Karpas-422 (cell line): ENCODE measurements around the gene GPC1. TPM values are rescaled to one million over a fixed set of nuclear protein-coding genes. Genes with fewer than 3 reads are reported as not detected.
A peak's percentile ranks its signal among the peaks of the same experiment; 100 is the strongest.
"Not testable (repeated sequence)": the region's sequence is repeated elsewhere in the genome, so short reads cannot be mapped to it uniquely, and the experiment has no call there.

Experiments
- DNase-seq: peaks from one replicate; pipeline ENCODE4 v3.0.0-alpha.2; 2015
- H2AFZ ChIP-seq: fragments of 200-600 bp; sonication (generic); 2 replicates; pipeline ENCODE4 v1.6.1; 2014; ENCODE audit warnings: antibody characterized with exemption, low read length, mixed read lengths
- H3K27ac ChIP-seq: fragments of 200-600 bp; sonication (generic); 2 replicates; pipeline ENCODE4 v1.5.1; 2014; ENCODE audit warnings: mild to moderate bottlenecking, low read length, moderate library complexity
- H3K27me3 ChIP-seq: fragments of 200-600 bp; sonication (generic); 2 replicates; pipeline ENCODE4 v1.6.1; 2014; ENCODE audit warnings: low read length, mixed read lengths
- H3K36me3 ChIP-seq: fragments of 200-600 bp; sonication (generic); 2 replicates; pipeline ENCODE4 v1.6.1; 2014; ENCODE audit warnings: low read length, mixed read lengths; ENCODE audit not compliant: insufficient read depth
- H3K4me1 ChIP-seq: fragments of 200-600 bp; sonication (generic); 2 replicates; pipeline ENCODE4 v1.6.1; 2014; ENCODE audit warnings: mild to moderate bottlenecking, low read length, mixed read lengths
- H3K4me2 ChIP-seq: fragments of 200-600 bp; sonication (generic); 2 replicates; pipeline ENCODE4 v1.6.1; 2014; ENCODE audit warnings: low read length, low read depth, mild to moderate bottlenecking; ENCODE audit not compliant: poor library complexity, severe bottlenecking
- H3K4me3 ChIP-seq: fragments of 200-600 bp; sonication (generic); 2 replicates; pipeline ENCODE4 v1.5.1; 2014; ENCODE audit warnings: mild to moderate bottlenecking, antibody characterized with exemption, low read length, mixed read lengths
- H3K79me2 ChIP-seq: fragments of 200-600 bp; sonication (generic); 2 replicates; pipeline ENCODE4 v1.6.1; 2014; ENCODE audit warnings: mild to moderate bottlenecking, low read length, mixed read lengths
- H3K9ac ChIP-seq: fragments of 200-600 bp; sonication (generic); 2 replicates; pipeline ENCODE4 v1.6.0; 2014; ENCODE audit warnings: low read length
- H3K9me2 ChIP-seq: fragments of 200-600 bp; sonication (generic), shearing (Covaris generic); replicated peaks from 2 replicates; pipeline ENCODE4 v1.6.0; 2014; ENCODE audit warnings: mild to moderate bottlenecking, low read length, moderate library complexity; ENCODE audit not compliant: insufficient read depth
- H3K9me3 ChIP-seq: fragments of 300-700, 200-600 bp; sonication (generic); 2 replicates; pipeline ENCODE4 v1.6.1; 2014; ENCODE audit warnings: low read length, mixed read lengths
- H4K20me1 ChIP-seq: fragments of 200-600 bp; sonication (generic); 2 replicates; pipeline ENCODE4 v1.6.1; 2014; ENCODE audit warnings: mild to moderate bottlenecking, antibody characterized with exemption, low read length, low read depth; ENCODE audit not compliant: insufficient read depth
- total RNA-seq: library from RNA; depleted of rRNA; stranded (reverse); fragments of >200 nt; shearing (Covaris generic); gene quantifications from 2 replicates; pipeline ENCODE4 v1.2.3, GENCODE V29; 2014; ENCODE audit warnings: low replicate concordance; rRNA removed

Gene GPC1, protein sequence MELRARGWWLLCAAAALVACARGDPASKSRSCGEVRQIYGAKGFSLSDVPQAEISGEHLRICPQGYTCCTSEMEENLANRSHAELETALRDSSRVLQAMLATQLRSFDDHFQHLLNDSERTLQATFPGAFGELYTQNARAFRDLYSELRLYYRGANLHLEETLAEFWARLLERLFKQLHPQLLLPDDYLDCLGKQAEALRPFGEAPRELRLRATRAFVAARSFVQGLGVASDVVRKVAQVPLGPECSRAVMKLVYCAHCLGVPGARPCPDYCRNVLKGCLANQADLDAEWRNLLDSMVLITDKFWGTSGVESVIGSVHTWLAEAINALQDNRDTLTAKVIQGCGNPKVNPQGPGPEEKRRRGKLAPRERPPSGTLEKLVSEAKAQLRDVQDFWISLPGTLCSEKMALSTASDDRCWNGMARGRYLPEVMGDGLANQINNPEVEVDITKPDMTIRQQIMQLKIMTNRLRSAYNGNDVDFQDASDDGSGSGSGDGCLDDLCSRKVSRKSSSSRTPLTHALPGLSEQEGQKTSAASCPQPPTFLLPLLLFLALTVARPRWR
- 0.60 and 0.87 TPM in 2 replicates for total RNA-seq

DNA sequence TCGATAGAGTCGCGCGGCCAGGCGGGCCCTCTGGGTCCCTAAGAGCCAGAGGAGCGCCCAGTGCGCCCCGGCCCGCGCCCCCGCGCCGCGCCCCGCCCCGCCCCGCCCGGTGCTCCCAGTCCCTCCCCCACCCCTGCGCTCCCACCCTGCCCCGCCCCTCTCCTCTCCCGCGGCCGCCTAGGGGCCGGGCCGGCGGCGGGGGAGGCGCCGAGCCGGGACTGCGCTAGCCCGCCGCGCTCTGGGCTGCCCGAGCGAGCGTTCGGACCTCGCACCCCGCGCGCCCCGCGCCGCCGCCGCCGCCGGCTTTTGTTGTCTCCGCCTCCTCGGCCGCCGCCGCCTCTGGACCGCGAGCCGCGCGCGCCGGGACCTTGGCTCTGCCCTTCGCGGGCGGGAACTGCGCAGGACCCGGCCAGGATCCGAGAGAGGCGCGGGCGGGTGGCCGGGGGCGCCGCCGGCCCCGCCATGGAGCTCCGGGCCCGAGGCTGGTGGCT, at the start of gene GPC1:
Gene GPC1, plus strand, starts transcription at position 207 of the 491 bp plus-strand sequence. Its CDS starts 256 bp downstream, at position 463.
- peaks cover 9% of the 10 kb centered on the region for H3K4me1 ChIP-seq
- H4K20me1 ChIP-seq: no peaks in the 10 kb centered on the region
- peak within 1 kb of the TSS; percentile 99 for H3K4me2 ChIP-seq
- H3K27ac ChIP-seq: no peak within 1 kb of the TSS
- no peaks in the 10 kb centered on the region for H3K36me3 ChIP-seq
- H2AFZ ChIP-seq: peak within 1 kb of the TSS; percentile 95
- H3K9me2 ChIP-seq: no peaks in the 10 kb centered on the region
- H3K9ac ChIP-seq: peak within 1 kb of the TSS; percentile 82
- peak; percentile 85 for DNase-seq
- H3K27me3 ChIP-seq: no peaks in the 10 kb centered on the region
- H3K4me3 ChIP-seq: peak within 1 kb of the TSS; percentile 81
- no peaks in the 10 kb centered on the region for H3K9me3 ChIP-seq
- H3K79me2 ChIP-seq: no peaks in the 10 kb centered on the region

DNA sequence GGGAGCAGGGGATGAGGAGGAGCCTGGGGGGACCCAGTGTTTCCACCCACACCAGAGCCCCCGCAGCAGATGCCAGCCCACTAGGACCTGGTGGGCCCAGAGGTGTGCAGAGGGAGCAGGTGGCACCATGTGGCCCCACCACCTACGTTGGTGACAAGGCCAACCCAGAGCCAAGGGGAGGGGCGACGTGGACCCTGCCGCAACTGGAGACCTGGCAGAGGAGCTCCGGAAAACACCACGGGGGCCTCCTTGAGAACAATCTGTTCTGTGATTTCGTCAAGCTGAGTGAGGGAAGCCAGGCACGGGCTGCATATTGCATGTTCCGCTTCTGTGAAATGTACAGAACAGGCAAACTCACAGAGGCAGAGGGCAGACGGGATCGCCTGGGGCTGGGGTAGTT, 49.1 kb upstream of the GPC1 start:
- H3K9ac ChIP-seq: no peak overlapping the region
- H4K20me1 ChIP-seq: no peaks in the 10 kb centered on the region
- H3K79me2 ChIP-seq: no peaks in the 10 kb centered on the region
- H3K9me3 ChIP-seq: no peaks in the 10 kb centered on the region
- H3K4me3 ChIP-seq: no peak overlapping the region
- no peaks in the 10 kb centered on the region for H3K36me3 ChIP-seq
- no peak for DNase-seq
- H3K4me2 ChIP-seq: no peak overlapping the region
- H3K27me3 ChIP-seq: no peaks in the 10 kb centered on the region
- H3K27ac ChIP-seq: no peak overlapping the region
- no peaks in the 10 kb centered on the region for H3K9me2 ChIP-seq
- H2AFZ ChIP-seq: no peak overlapping the region
- no peaks in the 10 kb centered on the region for H3K4me1 ChIP-seq

DNA sequence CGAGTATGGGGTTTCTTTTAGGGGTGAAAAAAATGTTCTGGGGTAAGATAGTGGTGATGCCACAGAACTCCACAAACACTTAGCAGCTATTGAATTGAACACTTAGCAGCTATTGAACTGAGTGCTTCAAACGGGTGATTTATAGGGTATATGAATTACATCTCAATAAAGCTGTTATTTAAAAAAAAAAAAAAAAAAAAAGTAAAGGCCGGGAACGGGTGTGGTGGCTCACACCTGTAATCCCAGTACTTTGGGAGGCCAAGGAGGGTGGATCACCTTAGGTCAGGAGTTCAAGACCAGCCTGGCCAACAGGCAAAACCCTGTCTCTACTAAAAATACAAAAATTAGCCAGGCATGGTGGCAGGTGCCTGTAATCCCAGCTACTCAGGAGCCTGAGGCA, 48.7 kb upstream of the GPC1 start:
- not testable (repeated sequence) for DNase-seq, H3K9me3 ChIP-seq, H3K36me3 ChIP-seq, H3K9ac ChIP-seq, H3K27ac ChIP-seq, H2AFZ ChIP-seq, H3K4me2 ChIP-seq, H3K79me2 ChIP-seq, H3K4me1 ChIP-seq, H3K9me2 ChIP-seq, H3K4me3 ChIP-seq, H3K27me3 ChIP-seq, H4K20me1 ChIP-seq

DNA sequence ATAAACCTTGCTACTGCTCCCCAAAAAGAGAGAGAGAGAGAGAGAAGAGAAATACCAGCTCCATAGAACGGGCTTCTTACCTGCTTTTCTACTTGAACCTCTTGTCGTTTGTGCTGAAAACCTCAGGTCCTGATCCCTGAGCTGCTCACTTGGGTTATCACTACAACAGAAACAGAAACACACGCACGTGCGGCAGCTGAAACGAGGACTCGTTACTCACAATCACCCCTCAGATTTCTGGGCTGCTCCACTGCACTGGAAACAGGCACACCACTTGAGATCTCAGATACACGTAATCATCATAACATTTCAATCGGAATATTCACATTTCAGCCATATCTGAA, 48.2 kb upstream of the GPC1 start:
- no peaks in the 10 kb centered on the region for H3K9me2 ChIP-seq
- no peaks in the 10 kb centered on the region for H3K9me3 ChIP-seq
- no peaks in the 10 kb centered on the region for H3K79me2 ChIP-seq
- no peak overlapping the region for H3K9ac ChIP-seq
- no peak overlapping the region for H2AFZ ChIP-seq
- no peak overlapping the region for H3K27ac ChIP-seq
- no peaks in the 10 kb centered on the region for H3K36me3 ChIP-seq
- no peaks in the 10 kb centered on the region for H3K27me3 ChIP-seq
- H4K20me1 ChIP-seq: no peaks in the 10 kb centered on the region
- DNase-seq: no peak
- no peak overlapping the region for H3K4me2 ChIP-seq
- H3K4me3 ChIP-seq: no peak overlapping the region
- no peaks in the 10 kb centered on the region for H3K4me1 ChIP-seq

DNA sequence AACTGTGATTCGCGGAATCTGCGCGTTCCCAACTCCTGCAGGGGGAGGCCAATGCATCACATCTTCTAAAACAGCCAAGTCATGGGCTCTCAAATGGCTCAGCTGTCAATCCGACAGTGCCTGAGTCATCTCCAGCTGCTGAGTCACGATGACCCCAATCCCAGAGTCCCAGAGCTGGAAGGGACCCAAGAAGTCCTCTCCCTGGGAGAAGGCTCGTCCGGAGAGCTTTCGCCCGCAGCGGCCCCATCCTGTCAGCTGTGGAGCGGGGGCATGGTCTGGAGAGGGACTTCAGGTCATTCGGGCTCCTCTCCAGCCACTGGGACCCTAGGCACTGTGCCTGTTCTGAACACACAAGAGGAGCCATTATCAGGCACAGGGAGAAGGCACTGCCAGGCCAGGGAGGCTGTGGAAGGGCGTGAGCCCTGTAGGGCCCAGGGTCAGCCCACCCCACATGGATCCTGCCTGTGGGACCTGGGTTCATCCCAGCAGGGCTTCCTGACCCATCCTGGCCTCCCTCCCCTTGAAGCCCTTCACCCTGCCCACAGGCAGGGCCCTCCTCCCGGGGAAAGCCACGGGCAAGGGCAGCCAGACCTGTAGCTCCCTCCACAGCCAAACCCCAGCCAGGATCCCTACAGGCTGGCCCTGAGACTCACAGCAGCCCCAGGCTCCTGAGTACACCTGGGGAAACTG, 47.6 kb upstream of the GPC1 start:
- H3K9ac ChIP-seq: no peak overlapping the region
- H3K4me1 ChIP-seq: no peaks in the 10 kb centered on the region
- no peak for DNase-seq
- no peaks in the 10 kb centered on the region for H3K9me3 ChIP-seq
- no peaks in the 10 kb centered on the region for H3K9me2 ChIP-seq
- no peak overlapping the region for H3K4me2 ChIP-seq
- H3K27ac ChIP-seq: no peak overlapping the region
- H3K79me2 ChIP-seq: no peaks in the 10 kb centered on the region
- no peak overlapping the region for H3K4me3 ChIP-seq
- no peaks in the 10 kb centered on the region for H4K20me1 ChIP-seq
- H3K27me3 ChIP-seq: no peaks in the 10 kb centered on the region
- H3K36me3 ChIP-seq: no peaks in the 10 kb centered on the region
- H2AFZ ChIP-seq: no peak overlapping the region

DNA sequence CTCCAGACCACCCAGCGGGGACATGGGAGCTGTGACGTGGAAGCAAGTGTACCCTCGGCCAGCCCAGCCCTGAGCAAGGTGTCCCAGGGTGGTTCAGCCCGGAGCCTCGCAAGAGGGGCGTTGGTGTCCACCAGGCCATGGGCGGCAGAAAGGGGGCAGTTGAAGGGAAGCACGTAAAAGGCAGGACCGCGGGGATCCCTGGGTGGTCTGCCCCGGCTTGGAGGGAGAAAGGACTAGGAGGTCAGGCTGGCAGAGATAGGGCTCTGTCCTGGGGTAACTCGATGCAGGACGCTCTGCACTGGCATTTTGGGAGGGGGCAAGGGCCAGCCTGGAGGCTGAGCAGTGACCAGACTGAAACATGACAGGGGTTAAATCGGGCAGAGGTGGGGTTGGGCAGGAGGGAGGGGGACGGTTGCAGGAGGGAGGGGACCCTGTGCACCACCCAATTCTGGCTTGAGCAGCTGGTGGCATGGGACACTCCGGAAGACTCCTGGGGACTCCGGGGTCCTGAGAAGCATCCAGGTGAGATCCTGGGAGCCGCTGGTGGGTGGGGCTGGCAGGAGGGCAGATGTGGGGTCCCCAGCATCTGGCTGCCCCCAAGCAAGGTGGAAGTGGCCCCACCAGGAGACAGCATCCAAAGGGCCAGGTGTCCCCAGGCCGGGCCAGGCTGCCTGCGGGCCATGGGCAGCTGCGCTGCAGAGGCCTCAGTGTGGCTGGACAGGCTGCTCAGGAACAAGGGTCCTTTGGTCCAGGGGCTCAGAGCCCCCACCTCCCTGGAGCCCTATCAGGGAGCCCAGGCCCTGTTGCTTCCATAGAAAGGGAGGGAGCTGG, 46.8 kb upstream of the GPC1 start:
- H3K27ac ChIP-seq: no peak overlapping the region
- no peak overlapping the region for H3K9ac ChIP-seq
- H3K4me1 ChIP-seq: no peaks in the 10 kb centered on the region
- DNase-seq: no peak
- H3K9me2 ChIP-seq: no peaks in the 10 kb centered on the region
- H3K27me3 ChIP-seq: no peaks in the 10 kb centered on the region
- H3K9me3 ChIP-seq: no peaks in the 10 kb centered on the region
- no peak overlapping the region for H3K4me2 ChIP-seq
- H3K36me3 ChIP-seq: no peaks in the 10 kb centered on the region
- H3K4me3 ChIP-seq: no peak overlapping the region
- no peak overlapping the region for H2AFZ ChIP-seq
- H4K20me1 ChIP-seq: no peaks in the 10 kb centered on the region
- no peaks in the 10 kb centered on the region for H3K79me2 ChIP-seq

DNA sequence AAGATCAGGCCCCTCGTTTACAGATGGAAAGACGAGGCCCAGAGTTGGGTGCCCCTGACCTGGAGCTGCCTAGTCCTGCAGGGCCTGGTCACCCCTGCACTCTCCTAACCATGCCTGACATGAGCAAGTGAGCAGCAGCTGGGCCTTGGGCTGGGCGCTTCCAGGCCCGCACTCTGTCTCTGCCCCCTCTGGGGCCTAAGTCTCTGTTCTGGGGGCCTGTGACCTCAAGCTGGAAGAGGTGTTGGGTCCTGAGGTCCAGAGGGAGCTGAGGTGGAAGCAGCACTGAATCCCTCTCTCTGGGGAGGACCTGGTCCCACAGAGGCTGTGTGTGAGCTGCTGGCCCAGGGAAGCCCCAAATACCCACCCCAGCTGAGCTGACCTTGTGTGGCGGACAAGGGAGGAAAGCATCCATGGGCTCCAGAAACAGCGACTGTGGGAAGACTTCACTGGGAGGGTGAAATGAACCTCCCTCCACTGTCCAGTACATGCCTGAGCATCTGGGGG, 46.1 kb upstream of the GPC1 start:
- Histone ChIP-seq H3K9me3 (no peaks in the 10 kb centered on the region), H2AFZ (no peak overlapping the region), H3K36me3 (no peaks in the 10 kb centered on the region), H4K20me1 (no peaks in the 10 kb centered on the region), H3K27ac (no peak overlapping the region), H3K4me1 (no peaks in the 10 kb centered on the region), H3K4me3 (no peak overlapping the region), H3K9me2 (no peaks in the 10 kb centered on the region), H3K9ac (no peak overlapping the region), H3K27me3 (no peaks in the 10 kb centered on the region), H3K79me2 (no peaks in the 10 kb centered on the region), H3K4me2 (no peak overlapping the region)
- no peak for DNase-seq
